Astrocyte (in vitro differentiated cells and primary cell): Measurements from ENCODE around the gene SLC6A4. TPM values are rescaled to one million over a fixed set of nuclear protein-coding genes. Genes with fewer than 3 reads are reported as not detected.

Experiments
- DNase-seq: peaks from one replicate; pipeline ENCODE4 v3.0.0-alpha.2; 2010; ENCODE audit warnings: low read depth
- FAIRE-seq: peaks from 2 replicates; lab custom pipeline; 2011; peaks lifted over from hg19 to GRCh38; lab: Jason Lieb, UNC
- H2AFZ ChIP-seq: 2 replicates; pipeline ENCODE4 v1.6.0; 2012; ENCODE audit warnings: low read depth, low read length, inconsistent platforms
- H3K27ac ChIP-seq: 2 replicates; pipeline ENCODE4 v1.5.1; 2011; ENCODE audit warnings: low read depth, low read length, inconsistent platforms
- H3K27me3 ChIP-seq: 2 replicates; pipeline ENCODE4 v1.6.0; 2011; ENCODE audit warnings: low read length, inconsistent platforms; ENCODE audit not compliant: insufficient read depth
- H3K36me3 ChIP-seq: 2 replicates; pipeline ENCODE4 v1.5.1; 2011; ENCODE audit warnings: low read length, inconsistent platforms; ENCODE audit not compliant: insufficient read depth
- H3K4me1 ChIP-seq: 2 replicates; pipeline ENCODE4 v1.5.1; 2011; ENCODE audit warnings: low read length, inconsistent platforms; ENCODE audit not compliant: insufficient read depth
- H3K4me2 ChIP-seq: 2 replicates; pipeline ENCODE4 v1.6.0; 2012; ENCODE audit warnings: low read length, inconsistent platforms
- H3K4me3 ChIP-seq: 2 replicates; pipeline ENCODE4 v1.5.1; 2011; ENCODE audit warnings: low read depth, mild to moderate bottlenecking, low read length, inconsistent platforms; ENCODE audit not compliant: insufficient read depth
- H3K79me2 ChIP-seq: 2 replicates; pipeline ENCODE4 v1.6.0; 2012; ENCODE audit warnings: mild to moderate bottlenecking, low read length, inconsistent platforms; ENCODE audit not compliant: insufficient read depth
- H3K9ac ChIP-seq: 2 replicates; pipeline ENCODE4 v1.6.0; 2012; ENCODE audit warnings: mild to moderate bottlenecking, low read length, inconsistent platforms
- H3K9me3 ChIP-seq: 2 replicates; pipeline ENCODE4 v1.5.1; 2012; ENCODE audit warnings: low read depth, mild to moderate bottlenecking, low read length, inconsistent platforms; ENCODE audit not compliant: insufficient read depth
- H4K20me1 ChIP-seq: 2 replicates; pipeline ENCODE4 v1.6.0; 2012; ENCODE audit warnings: low read length, inconsistent platforms; ENCODE audit not compliant: insufficient read depth
- H3K27ac Mint-ChIP-seq: one replicate; pipeline ENCODE4 v1.8.0; 2021; ENCODE audit warnings: mild to moderate bottlenecking, mixed read lengths; ENCODE audit not compliant: unreplicated experiment
- H3K27me3 Mint-ChIP-seq: one replicate; pipeline ENCODE4 v1.8.0; 2021; ENCODE audit warnings: low read depth, mixed read lengths; ENCODE audit not compliant: unreplicated experiment
- H3K36me3 Mint-ChIP-seq: one replicate; pipeline ENCODE4 v1.8.0; 2021; ENCODE audit warnings: low read depth, mixed read lengths; ENCODE audit not compliant: unreplicated experiment
- H3K4me1 Mint-ChIP-seq: one replicate; pipeline ENCODE4 v1.8.0; 2021; ENCODE audit warnings: low read depth, mixed read lengths; ENCODE audit not compliant: unreplicated experiment
- H3K4me3 Mint-ChIP-seq: one replicate; pipeline ENCODE4 v1.8.0; 2021; ENCODE audit warnings: mild to moderate bottlenecking, moderate library complexity, mixed read lengths; ENCODE audit not compliant: unreplicated experiment
- H3K9me3 Mint-ChIP-seq: one replicate; pipeline ENCODE4 v1.8.0; 2021; ENCODE audit warnings: mild to moderate bottlenecking, mixed read lengths; ENCODE audit not compliant: unreplicated experiment
- CTCF ChIP-seq: IDR thresholded peaks from 2 replicates; pipeline ENCODE4 v1.5.1; 2011; ENCODE audit warnings: low read depth, mild to moderate bottlenecking, inconsistent platforms, low read length, moderate library complexity; ENCODE audit not compliant: insufficient read depth
- EZH2 ChIP-seq: IDR thresholded peaks from 2 replicates; pipeline ENCODE4 v1.6.1; 2012; ENCODE audit warnings: mild to moderate bottlenecking, low read length, inconsistent platforms; ENCODE audit not compliant: insufficient read depth
- total RNA-seq: library from RNA; stranded (reverse); gene quantifications from 2 replicates; pipeline ENCODE4 v1.2.1, GENCODE V29; 2021

The SLC6A4 gene
- total RNA-seq, 1 donor from 2014 or later, result not detected

DNA sequence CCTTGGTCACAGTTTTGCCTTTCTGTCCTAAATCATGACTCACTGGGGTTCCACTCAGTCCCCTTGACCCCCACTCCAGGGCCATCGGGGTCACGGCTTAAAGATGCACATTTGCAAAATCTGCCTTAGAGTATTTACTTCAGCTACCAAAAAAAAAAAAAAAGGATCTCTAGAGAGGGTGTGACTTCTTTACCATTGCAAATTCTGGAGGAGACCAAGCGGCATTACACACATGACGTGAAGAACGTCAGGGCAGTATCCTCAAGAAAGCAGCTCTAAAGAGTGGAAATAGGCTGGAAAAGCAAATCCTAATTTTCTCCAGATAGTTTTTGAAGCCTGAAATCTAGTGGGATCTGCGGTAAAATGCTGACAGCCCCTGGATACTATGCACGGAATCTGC, 25.6 kb downstream of the SLC6A4 start:
- no peaks in the 10 kb centered on the region for H3K27me3 ChIP-seq
- no peaks in the 10 kb centered on the region for H3K4me1 ChIP-seq
- H2AFZ ChIP-seq, result no peak overlapping the region
- H3K4me3 Mint-ChIP-seq, result no peak overlapping the region
- H3K79me2 ChIP-seq, result no peaks in the 10 kb centered on the region
- no peaks in the 10 kb centered on the region for H4K20me1 ChIP-seq
- H3K9ac ChIP-seq, result no peak overlapping the region
- H3K9me3 Mint-ChIP-seq, result no peaks in the 10 kb centered on the region
- H3K4me1 Mint-ChIP-seq, result no peaks in the 10 kb centered on the region
- no peak overlapping the region for H3K4me3 ChIP-seq
- DNase-seq (no peak), FAIRE-seq (no peak)
- H3K27ac ChIP-seq, result no peak overlapping the region
- no peak overlapping the region for H3K27ac Mint-ChIP-seq
- H3K4me2 ChIP-seq, result no peak overlapping the region
- peaks cover 31% of the 10 kb centered on the region for H3K27me3 Mint-ChIP-seq
- TF ChIP-seq CTCF, result no peak
- TF ChIP-seq EZH2, result no peak
- no peaks in the 10 kb centered on the region for H3K36me3 ChIP-seq
- H3K9me3 ChIP-seq, result no peaks in the 10 kb centered on the region
- peaks cover 7% of the 10 kb centered on the region for H3K36me3 Mint-ChIP-seq

DNA sequence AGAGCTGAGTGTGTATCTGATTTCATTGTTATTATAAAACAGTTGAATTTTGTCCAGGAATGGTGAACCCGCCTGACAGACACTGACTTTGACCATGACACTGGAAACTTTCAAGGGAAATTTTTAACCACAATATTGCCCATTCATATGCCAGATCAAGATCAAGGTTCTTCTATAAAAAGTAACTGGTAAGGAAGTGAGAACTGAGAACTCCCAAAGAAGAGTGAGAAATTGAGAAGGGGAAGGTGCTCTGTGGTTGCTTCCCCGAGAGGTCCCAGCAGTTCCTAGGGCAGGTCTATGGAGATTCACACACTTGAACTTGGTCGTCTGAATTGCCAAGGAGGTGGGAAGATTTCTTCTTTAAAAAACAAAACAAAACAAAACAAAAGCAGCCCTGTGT, 27.3 kb downstream of the SLC6A4 start:
- Histone ChIP-seq H3K4me1 (no peaks in the 10 kb centered on the region), H3K4me3 (no peak overlapping the region), H3K36me3 (no peaks in the 10 kb centered on the region), H3K79me2 (no peaks in the 10 kb centered on the region), H3K27ac (no peak overlapping the region), H4K20me1 (no peaks in the 10 kb centered on the region), H3K9me3 (no peaks in the 10 kb centered on the region), H2AFZ (no peak overlapping the region), H3K27me3 (peaks cover 2% of the 10 kb centered on the region), H3K4me2 (no peak overlapping the region), H3K9ac (no peak overlapping the region)
- FAIRE-seq (no peak), DNase-seq (no peak)
- Mint-ChIP-seq H3K36me3 (peaks cover 7% of the 10 kb centered on the region), H3K4me3 (no peak overlapping the region), H3K4me1 (no peaks in the 10 kb centered on the region), H3K9me3 (no peaks in the 10 kb centered on the region), H3K27me3 (peaks cover 31% of the 10 kb centered on the region), H3K27ac (no peak overlapping the region)
- TF ChIP-seq CTCF (no peak), EZH2 (no peak)

GRCh38 chr17:30207655-30208054, 27.8 kb downstream of the SLC6A4 start:
- Mint-ChIP-seq H3K4me1 (no peaks in the 10 kb centered on the region), H3K27me3 (peaks cover 31% of the 10 kb centered on the region), H3K27ac (no peak overlapping the region), H3K9me3 (no peaks in the 10 kb centered on the region), H3K36me3 (peaks cover 7% of the 10 kb centered on the region), H3K4me3 (no peak overlapping the region)
- no peak overlapping the region for H2AFZ ChIP-seq
- H4K20me1 ChIP-seq, result no peaks in the 10 kb centered on the region
- peaks cover 2% of the 10 kb centered on the region for H3K27me3 ChIP-seq
- no peak overlapping the region for H3K27ac ChIP-seq
- TF ChIP-seq CTCF, result no peak
- TF ChIP-seq EZH2, result no peak
- no peak for FAIRE-seq
- H3K9ac ChIP-seq, result no peak overlapping the region
- no peak overlapping the region for H3K4me3 ChIP-seq
- no peaks in the 10 kb centered on the region for H3K9me3 ChIP-seq
- H3K4me2 ChIP-seq, result no peak overlapping the region
- no peak for DNase-seq
- H3K36me3 ChIP-seq, result no peaks in the 10 kb centered on the region
- H3K79me2 ChIP-seq, result no peaks in the 10 kb centered on the region
- H3K4me1 ChIP-seq, result no peaks in the 10 kb centered on the region
